Thoracic aorta (tissue), 2 donors: ENCODE measurements around the gene GJB2. TPM values are rescaled to one million over a fixed set of nuclear protein-coding genes. Genes with fewer than 3 reads are reported as not detected.

Experiments used
- ATAC-seq: fragments of 150-250 bp; one replicate; pipeline ENCODE4 v1.8.0; 2017; ENCODE audit warnings: low read depth; ENCODE audit not compliant: insufficient number of reproducible peaks, low FRiP score
- DNase-seq: peaks from one replicate; pipeline ENCODE4 v3.0.0-alpha.2; 2020; ENCODE audit warnings: low spot score
- H3K27ac ChIP-seq, 2 donors: fragments of 200-600 bp; sonication (generic); 1 replicate in 1 of 2; 2 replicates in 1 of 2; pipeline ENCODE4 v1.5.1; 2016; ENCODE audit warnings: mild to moderate bottlenecking in 2 of 2, moderate library complexity in 2 of 2
- H3K27me3 ChIP-seq: fragments of 200-600 bp; sonication (generic); replicated peaks from 2 replicates; pipeline ENCODE4 v1.6.0; 2016; ENCODE audit warnings: mild to moderate bottlenecking; ENCODE audit not compliant: insufficient read depth
- H3K36me3 ChIP-seq: fragments of 200-600 bp; sonication (generic); one replicate; pipeline ENCODE4 v1.5.1; 2016
- H3K4me1 ChIP-seq, 2 donors: fragments of 200-600 bp; sonication (generic); 1 replicate in 1 of 2; 2 replicates in 1 of 2; pipeline versions ENCODE4 v1.5.1 to v1.6.0; 2016; ENCODE audit warnings: low read depth in 2 of 2, mild to moderate bottlenecking in 1 of 2; ENCODE audit not compliant: control insufficient read depth in 1 of 2
- H3K4me3 ChIP-seq: fragments of 200-600 bp; sonication (generic); 2 replicates; pipeline ENCODE4 v1.5.1; 2016; ENCODE audit warnings: mild to moderate bottlenecking
- H3K9me3 ChIP-seq: fragments of 200-600 bp; sonication (generic); 2 replicates; pipeline ENCODE4 v1.5.1; 2016
- CTCF ChIP-seq: fragments of 200-600 bp; sonication (generic); IDR thresholded peaks from one replicate; pipeline ENCODE4 v1.5.1; 2019; ENCODE audit warnings: antibody characterized with exemption
- total RNA-seq, 2 donors: library from RNA; depleted of rRNA; stranded (reverse); fragments of >200 nt; gene quantifications; one replicate each; pipeline versions ENCODE4 v1.1.0 to v1.2.3, GENCODE V29; 2016

GJB2 gene
- total RNA-seq, 2 donors from 2014 or later, result 0.27 to 1.1 TPM

DNA sequence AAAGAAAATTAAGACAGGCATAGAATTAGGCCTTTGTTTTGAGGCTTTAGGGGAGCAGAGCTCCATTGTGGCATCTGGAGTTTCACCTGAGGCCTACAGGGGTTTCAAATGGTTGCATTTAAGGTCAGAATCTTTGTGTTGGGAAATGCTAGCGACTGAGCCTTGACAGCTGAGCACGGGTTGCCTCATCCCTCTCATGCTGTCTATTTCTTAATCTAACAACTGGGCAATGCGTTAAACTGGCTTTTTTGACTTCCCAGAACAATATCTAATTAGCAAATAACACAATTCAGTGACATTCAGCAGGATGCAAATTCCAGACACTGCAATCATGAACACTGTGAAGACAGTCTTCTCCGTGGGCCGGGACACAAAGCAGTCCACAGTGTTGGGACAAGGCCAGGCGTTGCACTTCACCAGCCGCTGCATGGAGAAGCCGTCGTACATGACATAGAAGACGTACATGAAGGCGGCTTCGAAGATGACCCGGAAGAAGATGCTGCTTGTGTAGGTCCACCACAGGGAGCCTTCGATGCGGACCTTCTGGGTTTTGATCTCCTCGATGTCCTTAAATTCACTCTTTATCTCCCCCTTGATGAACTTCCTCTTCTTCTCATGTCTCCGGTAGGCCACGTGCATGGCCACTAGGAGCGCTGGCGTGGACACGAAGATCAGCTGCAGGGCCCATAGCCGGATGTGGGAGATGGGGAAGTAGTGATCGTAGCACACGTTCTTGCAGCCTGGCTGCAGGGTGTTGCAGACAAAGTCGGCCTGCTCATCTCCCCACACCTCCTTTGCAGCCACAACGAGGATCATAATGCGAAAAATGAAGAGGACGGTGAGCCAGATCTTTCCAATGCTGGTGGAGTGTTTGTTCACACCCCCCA is 3.8 kb downstream of the GJB2 start:
- DNase-seq (no peak), ATAC-seq (no peak)
- Histone ChIP-seq H3K4me1 (peaks cover 19 to 22% of the 10 kb centered on the region in 2 donors), H3K36me3 (no peaks in the 10 kb centered on the region), H3K27me3 (peaks cover 10% of the 10 kb centered on the region), H3K27ac (no peak overlapping the region), H3K9me3 (no peaks in the 10 kb centered on the region), H3K4me3 (no peak overlapping the region)
- TF ChIP-seq CTCF, result no peak

DNA sequence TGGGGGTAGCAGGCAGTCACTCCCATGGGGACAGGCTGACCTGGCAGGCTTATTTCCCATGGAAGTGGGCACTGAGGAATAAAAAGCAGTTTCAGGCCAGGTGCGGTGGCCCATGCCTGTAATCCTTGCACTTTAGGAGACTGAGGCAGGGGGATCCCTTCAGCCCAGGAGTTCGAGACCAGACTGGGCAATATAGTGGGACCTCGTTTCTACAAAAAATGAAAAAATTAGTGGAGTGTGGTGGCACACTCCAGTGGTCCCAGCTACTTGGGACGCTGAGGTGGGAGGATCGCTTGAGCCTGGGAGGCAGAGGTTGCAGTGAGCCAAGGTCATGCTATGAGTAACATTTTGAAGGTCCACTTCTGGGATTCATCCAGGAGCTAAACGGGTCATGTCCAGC is 6.0 kb downstream of the GJB2 start:
- DNase-seq, result no peak
- ATAC-seq, result no peak

DNA sequence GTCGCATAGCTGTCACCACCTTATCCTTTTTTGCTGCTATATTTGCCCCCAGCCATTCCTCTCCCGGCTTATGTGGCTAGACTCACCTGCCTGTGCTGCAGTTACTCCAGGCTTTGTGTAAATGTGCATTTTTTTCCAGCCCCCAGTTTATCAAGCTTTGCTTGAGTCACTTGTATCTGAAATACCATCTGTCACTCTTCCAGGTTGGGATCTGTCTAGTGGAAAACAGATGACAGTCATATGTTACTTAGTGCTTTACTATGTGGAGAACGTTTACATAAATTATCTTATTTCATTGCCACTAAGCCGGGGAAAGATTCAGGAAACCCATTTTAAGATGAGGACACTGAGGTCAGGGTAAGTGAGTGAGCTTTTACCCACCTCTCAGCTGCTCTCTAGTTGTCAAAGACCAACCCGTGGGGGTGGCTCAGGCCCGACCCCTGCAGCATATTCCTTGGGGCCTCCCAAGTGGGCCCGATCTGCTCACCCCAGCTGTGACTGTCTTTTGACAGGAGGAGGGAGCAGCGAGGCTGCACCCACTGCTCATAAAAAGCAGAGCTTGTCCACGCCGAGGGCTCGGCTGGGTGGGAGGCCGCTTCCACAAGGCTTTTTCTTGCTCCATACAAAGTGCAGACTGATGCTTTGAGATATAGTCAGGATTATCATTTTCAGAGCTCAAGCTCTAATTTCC is 7.2 kb downstream of the GJB2 start:
- Histone ChIP-seq H3K9me3 (no peaks in the 10 kb centered on the region), H3K36me3 (no peaks in the 10 kb centered on the region), H3K4me3 (no peak overlapping the region), H3K4me1 (no peaks in the 10 kb centered on the region), H3K27me3 (no peaks in the 10 kb centered on the region), H3K27ac (no peak overlapping the region)
- no peak for TF ChIP-seq CTCF
- no peak for ATAC-seq
- DNase-seq, result no peak

More for the DNA sequence above, 6.0 kb downstream of the GJB2 start:
- no peak overlapping the region for H3K27ac ChIP-seq
- H3K4me3 ChIP-seq, result no peak overlapping the region
- H3K9me3 ChIP-seq, result no peaks in the 10 kb centered on the region
- no peak for TF ChIP-seq CTCF
- no peaks in the 10 kb centered on the region for H3K27me3 ChIP-seq
- no peaks in the 10 kb centered on the region for H3K36me3 ChIP-seq
- peaks cover 0 to under 1% of the 10 kb centered on the region in 2 donors for H3K4me1 ChIP-seq

DNA sequence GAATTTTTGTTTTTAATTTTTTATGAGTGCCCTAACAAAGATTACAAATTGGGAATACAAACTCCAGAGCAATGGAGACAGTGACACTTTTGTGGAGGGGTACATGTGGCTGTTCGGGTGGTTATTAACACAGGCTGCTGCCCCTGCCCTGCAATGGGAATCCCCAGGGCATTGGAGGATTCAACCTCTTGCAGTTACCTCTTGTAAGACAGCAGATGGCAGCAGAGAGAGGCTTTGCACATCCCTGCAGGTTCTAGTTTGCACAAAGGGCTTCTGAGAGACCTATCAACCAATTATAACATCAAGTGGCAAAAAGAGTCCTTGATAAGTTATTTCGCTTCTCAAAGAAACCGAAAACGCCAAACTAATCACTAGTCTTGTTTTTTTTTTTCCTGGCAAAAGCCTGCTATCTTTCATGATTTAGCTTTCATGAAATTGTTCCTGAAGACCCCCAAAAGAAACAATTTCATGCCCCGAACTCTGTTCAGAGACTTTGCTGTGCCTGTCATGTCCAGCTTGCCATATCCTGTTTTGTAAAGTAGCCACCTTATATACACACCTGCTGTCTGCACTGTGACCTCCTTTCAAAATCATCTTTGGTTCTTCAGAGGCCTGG is 10.4 kb downstream of the GJB2 start:
- ATAC-seq, result peak; percentile 44
- H3K27ac ChIP-seq, result no peak overlapping the region
- H3K4me3 ChIP-seq, result no peak overlapping the region
- no peaks in the 10 kb centered on the region for H3K9me3 ChIP-seq
- no peaks in the 10 kb centered on the region for H3K27me3 ChIP-seq
- no peak for DNase-seq
- H3K36me3 ChIP-seq, result no peaks in the 10 kb centered on the region
- no peaks in the 10 kb centered on the region for H3K4me1 ChIP-seq
- TF ChIP-seq CTCF, result peak; percentile 65

DNA sequence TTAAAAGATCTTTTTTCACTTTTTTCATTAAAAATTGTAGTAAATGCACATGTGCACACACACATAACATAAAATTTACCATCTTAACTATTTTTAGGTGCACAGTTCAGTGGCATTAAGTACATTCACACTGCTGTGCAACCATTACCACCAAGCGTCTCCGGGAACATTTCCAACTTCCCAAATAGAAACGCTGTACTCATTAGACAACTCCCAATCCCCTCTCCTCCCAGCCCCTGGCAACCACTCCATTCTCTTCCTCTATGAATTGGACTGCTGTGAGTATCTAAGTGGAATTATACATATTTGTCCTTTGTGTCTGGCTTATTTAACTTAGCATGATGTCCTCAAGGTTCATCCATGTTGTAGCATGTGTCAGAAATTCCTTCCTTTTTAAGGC is 11.6 kb downstream of the GJB2 start:
- H3K27me3 ChIP-seq, result no peaks in the 10 kb centered on the region
- H3K27ac ChIP-seq, result no peak overlapping the region
- H3K9me3 ChIP-seq, result no peaks in the 10 kb centered on the region

More for the DNA sequence above, 11.6 kb downstream of the GJB2 start:
- DNase-seq, result no peak
- no peaks in the 10 kb centered on the region for H3K36me3 ChIP-seq
- no peak overlapping the region for H3K4me3 ChIP-seq
- H3K4me1 ChIP-seq, result no peaks in the 10 kb centered on the region
- TF ChIP-seq CTCF, result no peak
- ATAC-seq, result no peak
